Loucy (cell line): ENCODE data around the gene PECR.

Experiments
- H2AFZ ChIP-seq: fragments of 200-600 bp; sonication (generic); 2 replicates; pipeline ENCODE4 v1.6.0; 2016; ENCODE audit warnings: antibody characterized with exemption, mild to moderate bottlenecking, low read length, moderate library complexity
- H3F3A ChIP-seq: fragments of 200-600 bp; 2 replicates; pipeline ENCODE4 v1.6.0; 2016; ENCODE audit warnings: antibody characterized with exemption, low read depth, mild to moderate bottlenecking
- H3K27me3 ChIP-seq: fragments of 200-600 bp; sonication (generic); 2 replicates; pipeline ENCODE4 v1.6.1; 2014; ENCODE audit warnings: low read length, mild to moderate bottlenecking; ENCODE audit not compliant: insufficient read depth, poor library complexity, severe bottlenecking
- H3K36me3 ChIP-seq: fragments of 200-600 bp; sonication (generic); 2 replicates; pipeline ENCODE4 v1.6.1; 2016; ENCODE audit warnings: low read length; ENCODE audit not compliant: insufficient read depth
- H3K4me1 ChIP-seq: fragments of 200-600 bp; sonication (generic); 2 replicates; pipeline ENCODE4 v1.5.1; 2014; ENCODE audit warnings: low read length, mild to moderate bottlenecking; ENCODE audit not compliant: insufficient read depth, poor library complexity, severe bottlenecking
- H3K4me2 ChIP-seq: fragments of 200-600 bp; sonication (generic); 2 replicates; pipeline ENCODE4 v1.6.0; 2014; ENCODE audit warnings: antibody characterized with exemption, low read length, low read depth, mild to moderate bottlenecking; ENCODE audit not compliant: poor library complexity, severe bottlenecking
- H3K4me3 ChIP-seq: fragments of 200-600 bp; sonication (generic); 2 replicates; pipeline ENCODE4 v1.5.1; 2014; ENCODE audit warnings: low read length, mild to moderate bottlenecking, mixed read lengths; ENCODE audit not compliant: poor library complexity, severe bottlenecking
- H3K79me2 ChIP-seq: fragments of 200-600 bp; sonication (generic); 2 replicates; pipeline ENCODE4 v1.6.1; 2014; ENCODE audit warnings: low read length; ENCODE audit not compliant: insufficient read depth
- H3K9ac ChIP-seq: fragments of 200-600 bp; sonication (generic); 2 replicates; pipeline ENCODE4 v1.6.0; 2014; ENCODE audit warnings: mild to moderate bottlenecking, low read depth, low read length, moderate library complexity; ENCODE audit not compliant: poor library complexity, severe bottlenecking
- H3K9me2 ChIP-seq: fragments of 200-600 bp; sonication (generic); replicated peaks from 2 replicates; pipeline ENCODE4 v1.6.1; 2016; ENCODE audit warnings: low read depth, low read length, mixed read lengths
- H3K9me3 ChIP-seq: fragments of 200-600 bp; sonication (generic); 2 replicates; pipeline ENCODE4 v1.6.1; 2014; ENCODE audit warnings: mild to moderate bottlenecking, antibody characterized with exemption, low read length, low read depth; ENCODE audit not compliant: insufficient read depth
- H4K20me1 ChIP-seq: fragments of 200-600 bp; sonication (generic); 2 replicates; pipeline ENCODE4 v1.6.0; 2014; ENCODE audit warnings: antibody characterized with exemption, low read length, mild to moderate bottlenecking; ENCODE audit not compliant: insufficient read depth, poor library complexity, severe bottlenecking
- CTCF ChIP-seq: fragments of 200-600 bp; sonication (generic); conservative IDR thresholded peaks from 2 replicates; pipeline ENCODE4 v1.5.1; 2014; ENCODE audit warnings: mild to moderate bottlenecking, antibody characterized with exemption, low read length
- EZH2phosphoT487 ChIP-seq: fragments of 200-600 bp; IDR thresholded peaks from 2 replicates; pipeline ENCODE4 v1.6.1; 2018; ENCODE audit warnings: antibody characterized with exemption, mild to moderate bottlenecking, moderate library complexity, borderline replicate concordance

PECR gene

GRCh38 chr2:216030216-216030615 lies 51.4 kb downstream of the PECR start:
- H4K20me1 ChIP-seq, result no peaks in the 10 kb centered on the region
- H3K27me3 ChIP-seq, result no peaks in the 10 kb centered on the region
- no peaks in the 10 kb centered on the region for H3F3A ChIP-seq
- H3K4me1 ChIP-seq, result peaks cover 7% of the 10 kb centered on the region
- no peaks in the 10 kb centered on the region for H3K9me3 ChIP-seq
- TF ChIP-seq EZH2phosphoT487 (no peak), CTCF (no peak)
- no peaks in the 10 kb centered on the region for H3K36me3 ChIP-seq
- H3K4me3 ChIP-seq, result no peak overlapping the region
- H2AFZ ChIP-seq, result no peak overlapping the region
- no peak overlapping the region for H3K9ac ChIP-seq
- no peaks in the 10 kb centered on the region for H3K9me2 ChIP-seq
- no peak overlapping the region for H3K4me2 ChIP-seq
- H3K79me2 ChIP-seq, result no peaks in the 10 kb centered on the region

- TF ChIP-seq CTCF (no peak), EZH2phosphoT487 (no peak)
- Histone ChIP-seq H3K9me3 (no peaks in the 10 kb centered on the region), H3F3A (no peaks in the 10 kb centered on the region), H4K20me1 (no peaks in the 10 kb centered on the region), H3K79me2 (no peaks in the 10 kb centered on the region), H3K4me1 (peaks cover 7% of the 10 kb centered on the region), H3K36me3 (no peaks in the 10 kb centered on the region), H3K27me3 (no peaks in the 10 kb centered on the region), H2AFZ (no peak overlapping the region), H3K9me2 (no peaks in the 10 kb centered on the region), H3K4me3 (no peak overlapping the region), H3K4me2 (no peak overlapping the region), H3K9ac (no peak overlapping the region)
Measured at GRCh38 chr2:216029416-216030129, 52.0 kb downstream of the PECR start.

- Histone ChIP-seq H2AFZ (no peak overlapping the region), H3K9me2 (no peaks in the 10 kb centered on the region), H3K36me3 (no peaks in the 10 kb centered on the region), H4K20me1 (no peaks in the 10 kb centered on the region), H3K4me2 (no peak overlapping the region), H3K4me1 (no peaks in the 10 kb centered on the region), H3K9me3 (no peaks in the 10 kb centered on the region), H3K79me2 (no peaks in the 10 kb centered on the region), H3F3A (no peaks in the 10 kb centered on the region), H3K4me3 (no peak overlapping the region), H3K27me3 (no peaks in the 10 kb centered on the region), H3K9ac (no peak overlapping the region)
- TF ChIP-seq CTCF, result no peak
Measured at GRCh38 chr2:216024779-216025336, 56.8 kb downstream of the PECR start.
